GM12878 (cell line): ENCODE results near the gene KPNA1. TPM values are rescaled to one million over a fixed set of nuclear protein-coding genes. Genes with fewer than 3 reads are reported as not detected.

Source experiments
- ATAC-seq: fragments of 200-7000 bp; cut with Tn5 transposase; 3 replicates; pipeline ENCODE4 v1.9.1; 2020; ENCODE audit warnings: mild to moderate bottlenecking, moderate library complexity
- BruUV-seq: library from RNA; stranded (reverse); fragments of 400-500 nt; replicated peaks from 2 replicates; lab custom pipeline; 2021; lab: Mats Ljungman, UMichigan
- CTCF ChIA-PET: fragments of 300-600 bp; sonication (Branson Sonifier 250); formaldehyde crosslinking; extraction: SDS; loops from one replicate; lab custom pipeline; 2021; ENCODE audit warnings: inconsistent platforms; lab: Yijun Ruan, JAX
- POLR2A ChIA-PET: fragments of 350-600 bp; formaldehyde crosslinking; extraction: SDS; loops from one replicate; lab custom pipeline; 2021; ENCODE audit warnings: inconsistent platforms; lab: Charles Lee
- RAD21 ChIA-PET: fragments of 300-600 bp; sonication (Branson Sonifier 250); formaldehyde crosslinking; loops from one replicate; lab custom pipeline; 2023; ENCODE audit warnings: antibody characterized with exemption; ENCODE audit not compliant: unreplicated experiment; lab: Charles Lee
- SMC1A ChIA-PET: fragments of 300-600 bp; sonication (Branson Sonifier 250); formaldehyde crosslinking; loops from one replicate; lab custom pipeline; 2023; ENCODE audit not compliant: unreplicated experiment, uncharacterized antibody; lab: Charles Lee
- DNase-seq: peaks from one replicate; pipeline ENCODE4 v3.0.0-alpha.2; 2011; ENCODE audit warnings: low read depth, low spot score
- FAIRE-seq: peaks from 3 replicates; lab custom pipeline; 2011; peaks lifted over from hg19 to GRCh38; lab: Jason Lieb, UNC
- H2AFZ ChIP-seq: 2 replicates; pipeline ENCODE4 v1.6.0; 2011; ENCODE audit warnings: low read depth, low read length, control low read depth; ENCODE audit not compliant: control insufficient read depth
- H3K27ac ChIP-seq: 2 replicates; pipeline ENCODE4 v1.5.1; 2011; ENCODE audit warnings: control low read depth; ENCODE audit not compliant: control insufficient read depth, insufficient read depth
- H3K27me3 ChIP-seq, 2 experiments: replicated peaks in 1 of 2; 2 replicates each; pipeline versions ENCODE4 v1.6.0 to v1.6.1; 2011; ENCODE audit warnings: low read length in 1 of 2; ENCODE audit not compliant: control insufficient read depth in 2 of 2, insufficient read depth in 2 of 2
- H3K36me3 ChIP-seq, 2 experiments: 2 replicates each; pipeline ENCODE4 v1.5.1; 2011; ENCODE audit warnings: low read length in 1 of 2; ENCODE audit not compliant: control insufficient read depth in 2 of 2, insufficient read depth in 2 of 2
- H3K4me1 ChIP-seq: 2 replicates; pipeline ENCODE4 v1.6.1; 2011; ENCODE audit warnings: mild to moderate bottlenecking, low read length, moderate library complexity, mixed read lengths; ENCODE audit not compliant: control insufficient read depth, insufficient read depth
- H3K4me2 ChIP-seq: 2 replicates; pipeline ENCODE4 v1.6.0; 2011; ENCODE audit warnings: control low read depth; ENCODE audit not compliant: control insufficient read depth, insufficient read depth
- H3K4me3 ChIP-seq: fragments of 200-600 bp; sonication (generic); 2 replicates; pipeline ENCODE4 v1.5.1; 2016
- H3K79me2 ChIP-seq: 2 replicates; pipeline ENCODE4 v1.6.0; 2011; ENCODE audit warnings: low read length; ENCODE audit not compliant: control insufficient read depth, insufficient read depth
- H3K9ac ChIP-seq: 2 replicates; pipeline ENCODE4 v1.8.0; 2011; ENCODE audit warnings: low read length, control low read depth, mixed read lengths; ENCODE audit not compliant: control insufficient read depth, insufficient read depth
- H3K9me3 ChIP-seq: replicated peaks from 3 replicates; pipeline ENCODE4 v1.5.1; 2011; ENCODE audit warnings: mild to moderate bottlenecking, low read length; ENCODE audit not compliant: control insufficient read depth, insufficient read depth
- H4K20me1 ChIP-seq: 2 replicates; pipeline ENCODE4 v1.6.0; 2011; ENCODE audit not compliant: control insufficient read depth, insufficient read depth
- BRCA1 ChIP-seq: IDR thresholded peaks from 2 replicates; pipeline ENCODE4 v1.6.1; 2011; ENCODE audit warnings: low read depth, low read length, improper control_type of control experiment
- CBX5 ChIP-seq: sonication (generic); IDR thresholded peaks from 2 replicates; pipeline ENCODE4 v1.6.1; 2016; ENCODE audit warnings: low read depth, moderate library complexity, mild to moderate bottlenecking, inconsistent platforms
- CHD1 ChIP-seq: IDR thresholded peaks from 2 replicates; pipeline ENCODE4 v1.6.1; 2012; ENCODE audit warnings: low read depth, low read length, improper control_type of control experiment
- CREB1 ChIP-seq: IDR thresholded peaks from 2 replicates; pipeline ENCODE4 v1.6.1; 2012; ENCODE audit warnings: low read depth, mild to moderate bottlenecking, inconsistent platforms
- EP300 ChIP-seq, 2 experiments: fragments of 150-350 bp in 1 of 2; IDR thresholded peaks; 2 replicates each; pipeline ENCODE4 v1.6.1; 2011 to 2012; ENCODE audit warnings: low read depth in 2 of 2, low read length in 2 of 2, borderline replicate concordance in 1 of 2, improper control_type of control experiment in 1 of 2, inconsistent platforms in 1 of 2; ENCODE audit not compliant: control insufficient read depth in 1 of 2
- HDGF ChIP-seq: fragments of 450-650 bp; IDR thresholded peaks from 2 replicates; pipeline ENCODE4 v1.6.1; 2016; ENCODE audit warnings: antibody characterized with exemption
- PAX8 ChIP-seq: fragments of 450-650 bp; IDR thresholded peaks from 2 replicates; pipeline ENCODE4 v1.6.1; 2017; ENCODE audit warnings: mild to moderate bottlenecking, moderate library complexity
- POU2F2 ChIP-seq: IDR thresholded peaks from 3 replicates; pipeline ENCODE4 v1.6.1; 2011; ENCODE audit warnings: low read depth, mild to moderate bottlenecking, low read length, borderline replicate concordance
- RFX5 ChIP-seq: IDR thresholded peaks from 2 replicates; pipeline ENCODE4 v1.6.1; 2011; ENCODE audit warnings: low read depth, low read length, improper control_type of control experiment
- SMAD5 ChIP-seq: IDR thresholded peaks from 2 replicates; pipeline ENCODE4 v1.6.1; 2016; ENCODE audit warnings: antibody characterized with exemption, low read depth
- SP1 ChIP-seq: IDR thresholded peaks from one replicate; pipeline ENCODE4 v1.6.1; 2011; ENCODE audit warnings: low read depth, low read length
- TCF7 ChIP-seq: IDR thresholded peaks from 2 replicates; pipeline ENCODE4 v1.6.1; 2014; ENCODE audit warnings: antibody characterized with exemption, borderline replicate concordance
- ZBED1 ChIP-seq: IDR thresholded peaks from 2 replicates; pipeline ENCODE4 v1.6.1; 2016; ENCODE audit warnings: borderline replicate concordance
- WGBS: methylation state at CpG from one replicate; pipeline ENCODE4 v1.1.6; 2016; ENCODE audit warnings: low lambda C conversion rate; ENCODE audit not compliant: insufficient replicate concordance, insufficient coverage; ENCODE audit errors: missing lambda C conversion rate; 5-methylcytosine and 5-hydroxymethylcytosine counted together
- in situ Hi-C: fragments of 300-500 bp; cut with MboI; formaldehyde crosslinking; loops from 9 replicates; pipeline ENCODE4 v1.14.3; 2018; ENCODE audit warnings: mixed read lengths
- intact Hi-C: fragments of 100-400 bp; cut with micrococcal nuclease; formaldehyde crosslinking; loops from one replicate; pipeline ENCODE4 v1.14.2; 2022; ENCODE audit not compliant: unreplicated experiment
- polyA plus RNA-seq, 11 experiments: library from polyadenylated mRNA; depleted of rRNA in 4 of 11; unstranded in 6 of 11; stranded (reverse) in 5 of 11; fragments of >200 nt; fragmentation: Nextera tagmentation in 4 of 11; fragmentation: Illumina TruSeq in 1 of 11; extraction: Ambion mirVana in 4 of 11; extraction: Trizol in 1 of 11; gene quantifications; 1 replicate in 1 of 11; 2 replicates in 10 of 11; pipeline versions ENCODE4 v1.2.1 to v1.2.3, GENCODE V29; 2011 to 2016; ENCODE audit warnings: inconsistent platforms in 2 of 11, missing spikeins in 2 of 11, low read depth in 1 of 11
- total RNA-seq, 4 experiments: library from RNA; depleted of rRNA in 3 of 4; stranded (reverse); fragments of >200 nt in 3 of 4; fragmentation: Illumina TruSeq in 1 of 4; extraction: Trizol in 1 of 4; gene quantifications; 2 replicates each; pipeline versions ENCODE4 v1.2.1 to v1.2.3, GENCODE V29; 2013 to 2021
- TF ChIP-seq, protein P1 (sequence below): fragments of 450-650 bp; IDR thresholded peaks from 2 replicates; pipeline ENCODE4 v1.6.1; 2017; ENCODE audit warnings: mild to moderate bottlenecking
- TF ChIP-seq, protein P2 (sequence below): fragments of 450-650 bp; conservative IDR thresholded peaks from 2 replicates; pipeline ENCODE4 v1.6.1; 2017; ENCODE audit warnings: mild to moderate bottlenecking, moderate library complexity

KPNA1 gene
- total and polyA plus RNA-seq, 10 of the 15 experiments (the other 5 are each of a cell fraction or from before 2014, with no cell fraction given) = 8.5 to 52.7 (median 41.0) TPM

DNA sequence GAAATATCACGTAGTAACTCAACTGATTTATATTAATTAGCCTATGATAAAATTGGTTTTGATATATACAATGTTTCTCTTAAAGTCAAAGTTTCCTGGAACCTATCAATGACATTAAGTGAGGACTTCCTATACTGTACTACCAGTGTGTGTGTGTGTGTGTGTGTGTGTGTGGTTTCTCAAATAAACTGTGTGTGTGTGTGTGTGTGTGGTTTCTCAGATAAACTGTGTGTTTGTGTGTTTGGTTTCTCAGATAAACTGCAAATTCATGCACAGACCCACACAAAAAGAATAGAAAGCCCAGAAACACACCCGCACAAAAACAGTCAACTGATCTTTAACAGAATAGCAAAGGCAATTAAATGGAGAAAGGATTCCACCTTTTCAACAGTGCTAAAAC lies 84.4 kb downstream of the KPNA1 start:
- peaks cover 5 to 22% of the 10 kb centered on the region in 2 experiments for H3K36me3 ChIP-seq
- no peak overlapping the region for H3K4me2 ChIP-seq
- TF ChIP-seq, protein P1, sequence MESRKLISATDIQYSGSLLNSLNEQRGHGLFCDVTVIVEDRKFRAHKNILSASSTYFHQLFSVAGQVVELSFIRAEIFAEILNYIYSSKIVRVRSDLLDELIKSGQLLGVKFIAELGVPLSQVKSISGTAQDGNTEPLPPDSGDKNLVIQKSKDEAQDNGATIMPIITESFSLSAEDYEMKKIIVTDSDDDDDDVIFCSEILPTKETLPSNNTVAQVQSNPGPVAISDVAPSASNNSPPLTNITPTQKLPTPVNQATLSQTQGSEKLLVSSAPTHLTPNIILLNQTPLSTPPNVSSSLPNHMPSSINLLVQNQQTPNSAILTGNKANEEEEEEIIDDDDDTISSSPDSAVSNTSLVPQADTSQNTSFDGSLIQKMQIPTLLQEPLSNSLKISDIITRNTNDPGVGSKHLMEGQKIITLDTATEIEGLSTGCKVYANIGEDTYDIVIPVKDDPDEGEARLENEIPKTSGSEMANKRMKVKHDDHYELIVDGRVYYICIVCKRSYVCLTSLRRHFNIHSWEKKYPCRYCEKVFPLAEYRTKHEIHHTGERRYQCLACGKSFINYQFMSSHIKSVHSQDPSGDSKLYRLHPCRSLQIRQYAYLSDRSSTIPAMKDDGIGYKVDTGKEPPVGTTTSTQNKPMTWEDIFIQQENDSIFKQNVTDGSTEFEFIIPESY = no peak
- TF ChIP-seq SMAD5 = no peak
- no peak for TF ChIP-seq HDGF
- TF ChIP-seq SP1 = no peak
- TF ChIP-seq ZBED1 = no peak
- no peak for TF ChIP-seq POU2F2
- no peak for TF ChIP-seq EP300 (IDR thresholded peaks at IDR 0.05; ENCODE audit: borderline replicate concordance in 1 of 2, control insufficient read depth in 1 of 2, low read depth in 2 of 2, low read length in 2 of 2)
- no peak for TF ChIP-seq PAX8
- no peak for TF ChIP-seq CREB1
- TF ChIP-seq, protein P2, sequence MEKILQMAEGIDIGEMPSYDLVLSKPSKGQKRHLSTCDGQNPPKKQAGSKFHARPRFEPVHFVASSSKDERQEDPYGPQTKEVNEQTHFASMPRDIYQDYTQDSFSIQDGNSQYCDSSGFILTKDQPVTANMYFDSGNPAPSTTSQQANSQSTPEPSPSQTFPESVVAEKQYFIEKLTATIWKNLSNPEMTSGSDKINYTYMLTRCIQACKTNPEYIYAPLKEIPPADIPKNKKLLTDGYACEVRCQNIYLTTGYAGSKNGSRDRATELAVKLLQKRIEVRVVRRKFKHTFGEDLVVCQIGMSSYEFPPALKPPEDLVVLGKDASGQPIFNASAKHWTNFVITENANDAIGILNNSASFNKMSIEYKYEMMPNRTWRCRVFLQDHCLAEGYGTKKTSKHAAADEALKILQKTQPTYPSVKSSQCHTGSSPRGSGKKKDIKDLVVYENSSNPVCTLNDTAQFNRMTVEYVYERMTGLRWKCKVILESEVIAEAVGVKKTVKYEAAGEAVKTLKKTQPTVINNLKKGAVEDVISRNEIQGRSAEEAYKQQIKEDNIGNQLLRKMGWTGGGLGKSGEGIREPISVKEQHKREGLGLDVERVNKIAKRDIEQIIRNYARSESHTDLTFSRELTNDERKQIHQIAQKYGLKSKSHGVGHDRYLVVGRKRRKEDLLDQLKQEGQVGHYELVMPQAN = no peak
- no peak for TF ChIP-seq CHD1
- TF ChIP-seq TCF7 = no peak
- no peak for TF ChIP-seq CBX5
- no peak for TF ChIP-seq BRCA1
- no peak for TF ChIP-seq RFX5
- DNase-seq (no peak), FAIRE-seq (no peak), ATAC-seq (no peak)
- in situ Hi-C loops = no loop called here
- SMC1A ChIA-PET = no interaction called here
- intact Hi-C loops = no loop called here
- H3K79me2 ChIP-seq = no peaks in the 10 kb centered on the region; the same call in 1 of the 2 replicates
- no TSS peak for BruUV-seq
- CTCF ChIA-PET = no interaction called here
- no peak overlapping the region for H2AFZ ChIP-seq
- POLR2A ChIA-PET = interaction anchor here (0.7 kb wide), 1 partner anchor 122 kb away, joined by 4 read pairs; no protein-coding TSS in a partner anchor
- no peak overlapping the region for H3K27ac ChIP-seq
- no peak overlapping the region for H3K9ac ChIP-seq
- no peaks in the 10 kb centered on the region for H3K27me3 ChIP-seq
- H4K20me1 ChIP-seq = no peaks in the 10 kb centered on the region
- RAD21 ChIA-PET = no interaction called here
- H3K4me3 ChIP-seq = no peak overlapping the region
- no peaks in the 10 kb centered on the region; the same call in 2 of the 3 replicates for H3K9me3 ChIP-seq
- H3K4me1 ChIP-seq = no peaks in the 10 kb centered on the region
- 96% methylated on average over 2 of the region's 2 CpGs for WGBS
